H54 (cell line): ENCODE data around the gene ANKS1B.
"Not testable (repeated sequence)": the region's sequence is repeated elsewhere in the genome, so short reads cannot be mapped to it uniquely, and the experiment has no call there.

Experiments used
- DNase-seq: peaks from one replicate; pipeline ENCODE4 v3.0.0; 2011; ENCODE audit warnings: low spot score, mixed read lengths; ENCODE audit not compliant: insufficient read length
- FAIRE-seq: peaks from 3 replicates; lab custom pipeline; 2011; peaks lifted over from hg19 to GRCh38; lab: Jason Lieb, UNC
- POLR2A ChIP-seq: IDR thresholded peaks from 2 replicates; pipeline ENCODE4 v1.6.1; 2011; ENCODE audit warnings: low read depth, mild to moderate bottlenecking, low read length

The ANKS1B gene

GRCh38 chr12:98985156-98985555, 999.6 kb downstream of the ANKS1B start:
- no peak for FAIRE-seq
- TF ChIP-seq POLR2A = no peak
- DNase-seq = no peak

GRCh38 chr12:98983647-98984046, 1001.1 kb downstream of the ANKS1B start:
- FAIRE-seq (no peak), DNase-seq (no peak)
- no peak for TF ChIP-seq POLR2A

GRCh38 chr12:98980508-98980907, 1004.2 kb downstream of the ANKS1B start:
- DNase-seq = no peak
- TF ChIP-seq POLR2A = no peak
- FAIRE-seq = no peak

- FAIRE-seq (no peak), DNase-seq (no peak)
- no peak for TF ChIP-seq POLR2A
These were observed 1007.5 kb downstream of the ANKS1B start for GRCh38 chr12:98977186-98977585.

- DNase-seq (no peak), FAIRE-seq (no peak)
- no peak for TF ChIP-seq POLR2A
These were observed 1009.9 kb downstream of the ANKS1B start for GRCh38 chr12:98974767-98975381.

GRCh38 chr12:98973395-98973794, 1011.3 kb downstream of the ANKS1B start:
- no peak for TF ChIP-seq POLR2A
- DNase-seq (no peak), FAIRE-seq (no peak)

GRCh38 chr12:98970950-98971349, 1013.8 kb downstream of the ANKS1B start:
- TF ChIP-seq POLR2A = no peak
- DNase-seq (no peak), FAIRE-seq (no peak)

- DNase-seq = no peak
- TF ChIP-seq POLR2A = no peak
- no peak for FAIRE-seq
These were observed 1014.5 kb downstream of the ANKS1B start for GRCh38 chr12:98970210-98970609.

GRCh38 chr12:98968896-98969295, 1015.8 kb downstream of the ANKS1B start:
- DNase-seq (no peak), FAIRE-seq (no peak)
- TF ChIP-seq POLR2A = no peak

- not testable (repeated sequence) for DNase-seq, FAIRE-seq
These were observed 1027.6 kb downstream of the ANKS1B start for GRCh38 chr12:98957135-98957534.

GRCh38 chr12:98955284-98955683, 1029.5 kb downstream of the ANKS1B start:
- FAIRE-seq (no peak), DNase-seq (no peak)
- TF ChIP-seq POLR2A = no peak

GRCh38 chr12:98954506-98954905, 1030.2 kb downstream of the ANKS1B start:
- no peak for TF ChIP-seq POLR2A
- FAIRE-seq (no peak), DNase-seq (no peak)

GRCh38 chr12:98951406-98951805, 1033.3 kb downstream of the ANKS1B start:
- TF ChIP-seq POLR2A = no peak
- FAIRE-seq = no peak
- DNase-seq = no peak

- FAIRE-seq = no peak
- TF ChIP-seq POLR2A = no peak
These were observed 1036.3 kb downstream of the ANKS1B start for GRCh38 chr12:98948343-98948949.

GRCh38 chr12:98945864-98946263, 1038.9 kb downstream of the ANKS1B start:
- TF ChIP-seq POLR2A = no peak
- no peak for DNase-seq
- FAIRE-seq = no peak

More at GRCh38 chr12:98948343-98948949, 1036.3 kb downstream of the ANKS1B start:
- DNase-seq = no peak
